ENCODE results near the gene ATCAY.
"Not testable (repeated sequence)": the region's sequence is repeated elsewhere in the genome, so short reads cannot be mapped to it uniquely, and the experiment has no call there.

Gene ATCAY

GRCh38 chr19:3890591-3890990 lies 10.1 kb downstream of the ATCAY start:
- ATAC-seq (ENCODE audit: insufficient read depth, low read depth) (no peak), DNase-seq (no peak)
- H3K36me3 ChIP-seq (ENCODE audit: insufficient read depth, low read length): no peaks in the 10 kb centered on the region
- H2AFZ ChIP-seq (ENCODE audit: low read depth, low read length): no peak overlapping the region
- no peaks in the 10 kb centered on the region for H3K27me3 ChIP-seq (ENCODE audit: insufficient read depth, low read length, poor library complexity)
- TF ChIP-seq EZH2 (IDR thresholded peaks at IDR 0.05; ENCODE audit: borderline replicate concordance, low read depth, low read length, severe bottlenecking) (no peak), CTCF (IDR thresholded peaks at IDR 0.05; ENCODE audit: borderline replicate concordance, extremely low read depth, low read length, poor library complexity, severe bottlenecking) (no peak)
- no peak overlapping the region for H3K9ac ChIP-seq (ENCODE audit: low read depth, low read length)
- H3K4me1 ChIP-seq (ENCODE audit: insufficient read depth, low read length): no peaks in the 10 kb centered on the region
- H3K9me3 ChIP-seq (ENCODE audit: insufficient read depth, low read length, severe bottlenecking): no peaks in the 10 kb centered on the region
- H3K27ac ChIP-seq (ENCODE audit: low read length): no peak overlapping the region
- H3K79me2 ChIP-seq (ENCODE audit: insufficient read depth, low read length): no peaks in the 10 kb centered on the region
- H4K20me1 ChIP-seq (ENCODE audit: insufficient read depth, low read length): no peaks in the 10 kb centered on the region; the same call in 1 of the 2 replicates
- H3K4me3 ChIP-seq (ENCODE audit: low read depth in 1 of 2, low read length in 2 of 2): no peak overlapping the region
- no peak overlapping the region for H3K4me2 ChIP-seq (ENCODE audit: insufficient read depth, low read length)

GRCh38 chr19:3893509-3894179 lies 13.2 kb downstream of the ATCAY start:
- H3K27ac ChIP-seq (ENCODE audit: low read length): no peak overlapping the region
- H3K36me3 ChIP-seq (ENCODE audit: insufficient read depth, low read length): no peaks in the 10 kb centered on the region
- DNase-seq (no peak), ATAC-seq (ENCODE audit: insufficient read depth, low read depth) (no peak)
- no peak overlapping the region for H3K9ac ChIP-seq (ENCODE audit: low read depth, low read length)
- TF ChIP-seq EZH2 (IDR thresholded peaks at IDR 0.05; ENCODE audit: borderline replicate concordance, low read depth, low read length, severe bottlenecking): no peak
- no peak for TF ChIP-seq CTCF (IDR thresholded peaks at IDR 0.05; ENCODE audit: borderline replicate concordance, extremely low read depth, low read length, poor library complexity, severe bottlenecking)
- H3K9me3 ChIP-seq (ENCODE audit: insufficient read depth, low read length, severe bottlenecking): no peaks in the 10 kb centered on the region
- no peak overlapping the region for H2AFZ ChIP-seq (ENCODE audit: low read depth, low read length)
- H3K4me2 ChIP-seq (ENCODE audit: insufficient read depth, low read length): no peak overlapping the region
- H3K4me3 ChIP-seq (ENCODE audit: low read depth in 1 of 2, low read length in 2 of 2): no peak overlapping the region
- no peaks in the 10 kb centered on the region for H3K27me3 ChIP-seq (ENCODE audit: insufficient read depth, low read length, poor library complexity)
- no peaks in the 10 kb centered on the region for H4K20me1 ChIP-seq (ENCODE audit: insufficient read depth, low read length)
- H3K79me2 ChIP-seq (ENCODE audit: insufficient read depth, low read length): no peaks in the 10 kb centered on the region
- H3K4me1 ChIP-seq (ENCODE audit: insufficient read depth, low read length): no peaks in the 10 kb centered on the region

GRCh38 chr19:3894959-3895358 lies 14.5 kb downstream of the ATCAY start:
- not testable (repeated sequence) for H3K4me1 ChIP-seq (ENCODE audit: insufficient read depth, low read length); H3K27me3 ChIP-seq (ENCODE audit: insufficient read depth, low read length, poor library complexity); DNase-seq; H3K4me3 ChIP-seq (ENCODE audit: low read depth in 1 of 2, low read length in 2 of 2); H3K4me2 ChIP-seq (ENCODE audit: insufficient read depth, low read length); H3K36me3 ChIP-seq (ENCODE audit: insufficient read depth, low read length); H3K79me2 ChIP-seq (ENCODE audit: insufficient read depth, low read length); H3K27ac ChIP-seq (ENCODE audit: low read length); H3K9ac ChIP-seq (ENCODE audit: low read depth, low read length); H3K9me3 ChIP-seq (ENCODE audit: insufficient read depth, low read length, severe bottlenecking); H2AFZ ChIP-seq (ENCODE audit: low read depth, low read length); H4K20me1 ChIP-seq (ENCODE audit: insufficient read depth, low read length); ATAC-seq (ENCODE audit: insufficient read depth, low read depth)

- H3K9me3 ChIP-seq (ENCODE audit: insufficient read depth, low read length, severe bottlenecking): no peaks in the 10 kb centered on the region
- no peak overlapping the region for H2AFZ ChIP-seq (ENCODE audit: low read depth, low read length)
- TF ChIP-seq CTCF (IDR thresholded peaks at IDR 0.05; ENCODE audit: borderline replicate concordance, extremely low read depth, low read length, poor library complexity, severe bottlenecking) (no peak), EZH2 (IDR thresholded peaks at IDR 0.05; ENCODE audit: borderline replicate concordance, low read depth, low read length, severe bottlenecking) (no peak)
- H3K4me1 ChIP-seq (ENCODE audit: insufficient read depth, low read length): no peaks in the 10 kb centered on the region
- no peak overlapping the region for H3K4me3 ChIP-seq (ENCODE audit: low read depth in 1 of 2, low read length in 2 of 2)
- DNase-seq (no peak), ATAC-seq (ENCODE audit: insufficient read depth, low read depth) (no peak)
- H3K9ac ChIP-seq (ENCODE audit: low read depth, low read length): no peak overlapping the region
- H3K4me2 ChIP-seq (ENCODE audit: insufficient read depth, low read length): no peak overlapping the region
- no peaks in the 10 kb centered on the region for H3K36me3 ChIP-seq (ENCODE audit: insufficient read depth, low read length)
- no peak overlapping the region for H3K27ac ChIP-seq (ENCODE audit: low read length)
- H3K79me2 ChIP-seq (ENCODE audit: insufficient read depth, low read length): no peaks in the 10 kb centered on the region
- H3K27me3 ChIP-seq (ENCODE audit: insufficient read depth, low read length, poor library complexity): no peaks in the 10 kb centered on the region
- no peaks in the 10 kb centered on the region for H4K20me1 ChIP-seq (ENCODE audit: insufficient read depth, low read length)
These were observed 15.3 kb downstream of the ATCAY start for GRCh38 chr19:3895788-3896187.
